T-helper 2 cell (primary cell): ENCODE results near the gene CHRNA9.
A peak's percentile ranks its signal among the peaks of the same experiment; 100 is the strongest.

Experiments used
- DNase-seq, 5 experiments: peaks; one replicate each; pipeline versions ENCODE4 v3.0.0 to v3.0.0-alpha.2; 2012 to 2022

Gene CHRNA9

DNA sequence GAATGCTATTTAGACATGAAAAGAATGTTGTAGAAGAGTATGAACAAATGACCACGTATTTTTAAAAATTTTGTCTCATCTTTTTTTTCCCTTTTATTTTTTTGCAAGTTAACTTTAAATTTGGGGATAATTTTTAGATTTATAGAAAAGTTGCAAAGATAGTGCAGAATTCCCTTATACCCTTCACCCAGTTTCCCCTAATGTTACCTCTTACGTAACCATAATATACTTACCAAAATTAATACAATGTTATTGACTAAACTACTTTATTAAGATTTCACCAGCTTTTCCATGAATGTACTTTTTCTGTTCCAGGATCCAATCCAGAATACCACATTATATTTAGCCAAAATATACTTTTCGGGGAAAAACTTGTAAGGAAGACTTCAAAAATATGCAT lies 12.3 kb downstream of the CHRNA9 start:
- no peak for DNase-seq

DNA sequence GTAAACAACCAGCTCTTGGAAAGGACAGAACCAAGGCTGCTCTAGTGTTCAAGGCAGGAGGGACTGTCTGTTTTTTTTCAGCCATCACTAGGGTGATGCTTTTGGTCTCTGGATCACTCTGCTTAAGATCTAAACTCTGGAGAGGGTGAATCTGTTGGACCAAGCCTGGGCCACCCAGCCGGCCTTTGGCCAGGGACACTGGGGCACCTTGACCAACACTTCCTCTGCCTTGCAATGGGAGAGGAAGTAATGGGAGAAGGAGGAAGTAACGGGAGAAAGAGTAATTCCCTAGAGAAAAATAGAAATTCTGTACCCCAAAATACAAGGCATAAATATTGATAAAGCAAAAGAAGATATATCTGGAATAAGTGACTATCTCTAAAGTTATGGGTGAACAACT lies 12.9 kb downstream of the CHRNA9 start:
- DNase-seq: no peak

GRCh38 chr4:40349561-40350198 lies 14.5 kb downstream of the CHRNA9 start:
- no peak for DNase-seq

DNA sequence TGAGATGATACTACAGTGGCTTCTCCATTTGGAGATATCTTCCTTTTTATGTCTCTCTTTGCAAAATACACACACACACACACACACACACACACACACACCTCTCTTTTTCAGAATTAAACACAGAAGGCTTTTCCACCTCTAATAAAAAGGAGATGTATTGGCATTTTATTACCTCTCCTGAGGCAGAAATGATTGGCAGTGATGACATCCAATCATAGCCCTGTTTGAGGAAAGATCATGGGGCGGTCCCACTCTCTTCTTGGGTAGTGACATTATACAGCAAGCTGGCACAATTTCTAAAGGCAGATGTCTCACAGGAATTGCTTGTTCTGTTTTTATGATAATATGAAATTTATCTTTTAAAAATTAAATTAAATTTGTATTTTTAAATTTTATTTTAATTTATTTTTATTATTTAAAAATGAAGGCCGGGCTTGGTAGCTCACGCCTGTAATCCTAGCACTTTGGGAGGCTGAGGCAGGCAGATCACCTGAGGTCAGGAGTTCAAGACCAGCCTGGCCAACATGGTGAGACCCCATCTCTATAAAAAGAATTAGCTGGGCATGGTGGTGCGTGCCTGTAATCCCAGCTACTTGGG lies 15.6 kb downstream of the CHRNA9 start:
- DNase-seq: peak in 1 of 5 experiments; percentile 22

DNA sequence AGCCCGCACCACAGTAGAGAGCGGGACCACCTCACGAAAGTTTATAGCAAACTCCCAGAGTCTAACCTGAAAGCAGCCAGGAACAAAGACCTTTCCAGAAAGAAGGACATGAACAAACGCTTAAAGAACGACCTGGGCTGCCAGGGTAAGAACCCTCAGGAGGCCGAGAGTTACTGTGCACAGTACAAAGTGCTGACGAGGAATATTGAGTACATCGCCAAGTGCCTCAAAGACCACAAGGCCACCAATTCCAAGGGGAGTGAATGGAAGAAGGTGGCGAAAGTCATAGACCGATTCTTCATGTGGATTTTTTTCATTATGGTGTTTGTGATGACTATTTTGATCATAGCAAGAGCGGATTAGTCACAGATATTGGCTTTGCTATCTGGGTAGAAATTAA lies 19.0 kb downstream of the CHRNA9 start:
- no peak for DNase-seq

DNA sequence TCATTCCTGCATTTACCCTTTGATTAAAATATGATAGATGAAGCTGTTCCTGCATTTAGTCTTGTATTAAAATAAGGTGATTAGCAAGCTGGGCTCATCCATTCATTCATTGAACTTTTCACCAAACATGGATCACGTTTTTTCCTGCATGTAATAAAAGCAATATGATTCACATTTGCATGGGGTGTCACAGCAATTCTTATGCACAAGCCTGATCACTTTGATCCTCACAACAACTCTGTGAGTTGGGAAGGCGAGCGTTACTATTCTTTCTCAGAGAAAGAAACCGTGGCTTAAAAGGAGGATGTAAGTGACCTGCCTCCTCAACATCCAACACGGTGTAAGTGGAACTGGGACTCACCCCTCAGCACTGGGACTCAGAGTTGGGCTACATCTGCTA lies 20.0 kb downstream of the CHRNA9 start:
- DNase-seq: no peak

- no peak for DNase-seq
Measured at GRCh38 chr4:40357738-40358137, 22.6 kb downstream of the CHRNA9 start.

GRCh38 chr4:40361338-40361737 lies 26.2 kb downstream of the CHRNA9 start:
- no peak for DNase-seq

DNA sequence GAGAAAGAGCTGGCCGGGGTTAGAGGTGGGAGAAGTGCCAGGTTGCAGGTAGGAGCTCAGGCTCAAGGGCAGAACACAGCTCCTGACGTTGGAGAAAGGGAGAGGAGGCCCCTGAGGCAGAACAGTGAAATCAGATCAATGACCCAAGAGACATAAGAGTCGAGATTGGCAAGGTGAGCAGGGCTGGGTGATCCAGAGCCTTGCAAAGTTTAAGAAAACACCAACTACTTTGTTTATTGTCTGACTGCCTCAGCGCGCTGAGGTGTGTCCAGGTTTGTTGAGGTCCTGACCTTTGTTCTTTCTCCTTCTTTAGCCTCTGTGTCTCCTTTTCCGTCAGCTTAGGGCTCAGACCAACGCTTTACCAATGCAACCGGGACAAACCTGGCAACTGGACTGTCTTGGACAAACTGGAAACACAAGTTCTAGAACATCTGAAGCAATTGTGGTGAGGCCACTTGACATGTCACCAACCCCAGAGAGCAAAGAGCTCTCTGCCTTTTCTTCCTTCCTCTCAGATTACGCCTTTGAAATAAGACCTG lies 28.3 kb downstream of the CHRNA9 start:
- DNase-seq: no peak

DNA sequence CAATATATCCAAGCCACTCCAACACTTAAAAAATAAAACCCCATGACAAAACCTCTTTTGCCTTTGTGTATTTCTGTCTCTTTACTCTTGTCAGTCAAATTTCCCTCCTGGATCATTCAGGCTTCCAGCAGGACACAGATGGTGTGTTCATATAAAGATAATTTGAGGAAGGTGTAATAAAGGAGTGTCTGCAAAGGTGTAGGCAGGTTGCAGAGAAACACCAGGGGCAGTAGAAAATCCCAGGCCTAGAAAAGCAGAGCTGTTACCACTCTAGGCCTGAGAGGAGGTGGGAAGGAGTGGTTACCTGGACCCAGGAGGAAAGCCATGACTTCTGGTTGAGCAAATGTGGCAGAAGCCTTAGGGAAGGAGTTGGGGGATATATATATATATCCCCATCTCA lies 28.8 kb downstream of the CHRNA9 start:
- DNase-seq: no peak

DNA sequence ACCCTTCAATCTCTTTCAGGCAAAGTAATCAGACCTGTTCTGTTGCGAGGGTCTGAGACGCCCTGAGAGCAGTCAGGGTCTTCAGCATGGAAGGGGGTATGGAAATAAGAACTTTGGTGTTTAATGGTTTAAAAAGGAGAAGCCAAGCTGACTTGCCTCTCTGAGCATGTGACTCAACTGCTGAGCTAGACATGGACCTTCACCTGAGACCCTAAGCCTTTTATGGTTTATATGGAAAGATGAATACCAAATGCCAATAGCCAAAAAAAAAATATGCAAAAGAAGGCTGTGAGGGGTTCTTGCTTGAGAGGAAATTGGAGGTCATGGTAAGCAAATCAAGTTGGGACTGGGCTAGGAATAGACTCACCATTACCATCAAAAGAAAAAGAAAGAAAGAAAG lies 30.6 kb downstream of the CHRNA9 start:
- DNase-seq: no peak

DNA sequence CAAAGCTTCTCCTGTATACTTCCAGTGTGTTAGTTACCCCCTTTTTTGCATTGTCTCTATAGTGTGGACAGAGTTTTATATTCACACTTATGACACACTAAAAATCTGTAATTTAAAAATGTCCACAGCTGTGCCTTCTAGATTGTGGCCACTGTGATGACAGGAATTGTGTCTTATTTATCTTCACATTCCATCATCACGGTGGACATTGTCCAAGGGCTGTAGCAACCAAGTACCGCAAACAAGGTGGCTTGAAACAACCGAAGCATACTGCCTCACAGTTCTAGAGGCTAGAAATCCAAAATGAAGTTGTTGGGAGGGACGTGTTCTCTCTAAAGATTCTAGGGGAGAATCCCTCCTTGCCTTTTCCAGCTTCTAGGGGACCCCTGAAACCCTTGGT lies 32.3 kb downstream of the CHRNA9 start:
- DNase-seq: no peak

DNA sequence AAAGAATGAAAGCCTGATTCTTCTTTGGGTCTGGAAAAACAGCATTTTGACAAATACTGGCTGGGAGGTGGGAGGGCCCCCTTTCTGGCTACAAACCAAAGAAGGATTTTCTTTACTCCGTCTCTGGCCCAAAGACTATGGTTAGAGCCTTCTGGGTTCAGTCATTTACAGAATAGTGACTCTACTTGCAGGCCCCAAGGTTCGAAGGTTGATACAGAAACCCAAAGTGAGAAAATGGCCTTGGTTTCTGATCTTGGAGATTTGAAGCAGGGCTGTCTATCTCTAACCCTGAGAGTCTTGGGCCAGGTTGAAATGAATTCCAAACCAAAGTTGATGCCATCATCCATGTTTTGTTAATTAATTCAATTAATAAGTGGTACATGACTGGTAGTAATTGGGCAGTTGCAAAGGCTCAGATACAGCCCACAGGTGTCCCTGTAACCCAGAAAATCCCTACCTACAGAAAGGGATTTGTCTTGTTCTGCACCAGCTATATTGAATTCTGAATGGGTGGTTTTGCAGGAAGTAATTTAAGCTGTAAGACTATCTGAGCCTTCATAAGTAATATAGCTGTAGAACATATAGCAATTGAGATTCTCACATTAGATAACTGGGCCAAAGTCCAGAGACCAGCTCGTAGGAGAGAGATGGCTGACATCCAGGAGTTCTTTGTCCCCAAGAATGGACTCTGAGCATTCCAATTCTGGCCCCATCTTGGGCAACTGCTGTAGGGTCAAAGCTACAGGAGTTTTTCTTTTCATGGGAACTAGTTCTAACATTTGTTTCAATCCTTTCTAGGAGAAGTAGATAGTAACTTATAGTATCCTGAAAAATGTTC lies 34.5 kb downstream of the CHRNA9 start:
- peak in 1 of 5 experiments; percentile 49 for DNase-seq

DNA sequence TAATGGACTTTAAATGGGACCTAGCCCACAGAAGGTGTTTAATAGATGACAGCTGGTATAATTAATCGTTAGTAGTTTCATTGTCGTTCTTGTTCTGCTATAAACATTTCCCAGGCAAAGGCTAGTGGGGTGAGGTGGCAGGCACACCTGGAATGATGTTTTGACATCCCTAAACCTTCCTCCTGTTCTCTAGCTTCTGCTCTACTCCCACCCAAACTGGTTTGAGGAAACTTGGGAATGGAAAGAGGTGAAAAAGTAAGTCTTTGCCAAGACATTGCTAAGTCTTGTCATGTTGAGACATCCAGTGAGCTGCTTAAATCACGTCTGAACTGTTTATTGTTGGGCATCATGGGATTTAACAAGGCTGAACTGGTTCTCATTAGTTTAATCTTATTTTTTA lies 37.5 kb downstream of the CHRNA9 start:
- DNase-seq: no peak

DNA sequence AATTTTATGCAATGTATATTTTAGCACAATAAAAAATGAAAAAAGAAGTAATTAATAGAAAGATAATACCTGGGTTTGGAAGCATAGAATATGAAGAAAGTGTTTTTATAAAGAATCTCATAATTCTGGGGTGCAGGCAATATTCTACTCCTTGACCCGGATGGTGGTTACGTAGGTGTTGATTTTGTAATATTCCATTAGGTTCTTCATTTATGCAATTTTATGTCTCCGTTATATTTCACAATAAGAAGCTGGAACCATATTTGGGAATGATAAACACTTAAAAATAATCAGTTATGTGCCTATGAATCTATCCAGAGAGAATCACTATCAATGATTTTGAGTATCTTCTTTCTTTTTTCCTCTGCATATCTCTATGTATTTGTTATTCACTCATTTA lies 38.5 kb downstream of the CHRNA9 start:
- DNase-seq: no peak

- no peak for DNase-seq
Measured at GRCh38 chr4:40375095-40375494, 40.0 kb downstream of the CHRNA9 start.

DNA sequence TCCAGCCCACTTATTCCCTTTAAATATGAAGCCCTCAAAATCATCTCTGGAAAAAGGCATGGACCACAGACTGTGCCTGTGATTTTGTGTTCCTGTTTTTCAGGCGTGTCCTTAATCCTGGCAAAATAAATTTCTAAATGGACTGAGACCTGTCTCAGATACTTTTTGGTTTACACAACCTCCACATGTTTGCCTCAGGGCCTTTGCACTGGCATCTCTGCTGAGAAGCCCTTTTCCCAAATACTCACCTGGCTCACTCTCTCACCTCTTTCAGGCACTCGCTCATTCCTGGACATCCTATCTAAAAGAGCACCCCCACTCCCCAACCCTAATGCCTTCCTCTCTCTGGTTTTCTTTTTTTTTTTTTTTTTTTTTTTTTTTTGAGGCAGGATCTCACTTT lies 40.5 kb downstream of the CHRNA9 start:
- no peak for DNase-seq

- DNase-seq: no peak
Measured at GRCh38 chr4:40377512-40378365, 42.6 kb downstream of the CHRNA9 start.

GRCh38 chr4:40378619-40379018 lies 43.5 kb downstream of the CHRNA9 start:
- DNase-seq: no peak

- DNase-seq: no peak
Measured at GRCh38 chr4:40379248-40379647, 44.1 kb downstream of the CHRNA9 start.

DNA sequence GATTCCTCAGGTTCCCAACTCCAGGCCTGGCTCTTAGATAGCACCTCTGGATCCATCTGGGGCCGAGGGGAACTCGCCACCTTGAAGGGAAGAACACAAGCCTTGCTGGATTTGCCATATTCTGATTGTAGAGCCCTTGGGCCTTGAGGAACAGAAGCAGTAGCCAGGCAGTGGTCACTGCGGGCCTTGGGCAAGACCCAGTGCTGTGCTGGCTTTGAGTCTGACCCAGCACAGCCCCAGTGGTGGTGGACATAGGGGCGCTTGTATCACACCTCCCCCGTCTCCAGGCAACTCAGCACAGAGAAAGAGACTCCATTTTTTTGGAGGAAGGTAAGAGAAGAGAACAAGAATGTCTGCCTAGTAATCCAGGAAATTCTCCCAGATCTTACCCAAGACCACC lies 45.5 kb downstream of the CHRNA9 start:
- DNase-seq: no peak

- DNase-seq: no peak
Measured at GRCh38 chr4:40388239-40388638, 53.1 kb downstream of the CHRNA9 start.

GRCh38 chr4:40389986-40390385 lies 54.9 kb downstream of the CHRNA9 start:
- DNase-seq: no peak
